HG03469 (cell line): ENCODE measurements around the gene TCP1.
"Not testable (repeated sequence)": the region's sequence is repeated elsewhere in the genome, so short reads cannot be mapped to it uniquely, and the experiment has no call there.

Source experiments
- ATAC-seq: cut with Tn5 transposase; IDR thresholded peaks from one replicate; pipeline ENCODE4 v1.9.1; 2021; ENCODE audit warnings: mild to moderate bottlenecking, moderate library complexity, moderate number of reproducible peaks; ENCODE audit not compliant: unreplicated experiment

Gene TCP1

GRCh38 chr6:159817951-159818739, 28.7 kb upstream of the TCP1 start:
- ATAC-seq = no peak

- ATAC-seq = not testable (repeated sequence)
These were observed 27.4 kb upstream of the TCP1 start for GRCh38 chr6:159816775-159817174.

- no peak for ATAC-seq
These were observed 26.0 kb upstream of the TCP1 start for GRCh38 chr6:159815410-159815809.

GRCh38 chr6:159813781-159814180, 24.4 kb upstream of the TCP1 start:
- no peak for ATAC-seq

- ATAC-seq = peak; percentile 44
These were observed 19.7 kb upstream of the TCP1 start for GRCh38 chr6:159809149-159809548.

- no peak for ATAC-seq
These were observed 19.2 kb upstream of the TCP1 start for GRCh38 chr6:159808647-159809046.

GRCh38 chr6:159807150-159807858, 17.9 kb upstream of the TCP1 start:
- ATAC-seq = no peak

GRCh38 chr6:159806021-159806458, 16.6 kb upstream of the TCP1 start:
- no peak for ATAC-seq

GRCh38 chr6:159805440-159806020, 16.1 kb upstream of the TCP1 start:
- no peak for ATAC-seq

- no peak for ATAC-seq
These were observed 15.1 kb upstream of the TCP1 start for GRCh38 chr6:159804504-159804903.

GRCh38 chr6:159801935-159802334, 12.5 kb upstream of the TCP1 start:
- no peak for ATAC-seq

- no peak for ATAC-seq
These were observed 10.9 kb upstream of the TCP1 start, which contains the start of gene PNLDC1 for GRCh38 chr6:159800141-159800865. TSS of gene PNLDC1 (plus strand) at chr6:159800276. CDS start at chr6:159800308, 32 bp downstream.

GRCh38 chr6:159797554-159797953, 8.2 kb upstream of the TCP1 start:
- no peak for ATAC-seq

- ATAC-seq = not testable (repeated sequence)
These were observed 5.6 kb upstream of the TCP1 start for GRCh38 chr6:159794976-159795375.

- ATAC-seq = no peak
These were observed 1.7 kb upstream of the TCP1 start for GRCh38 chr6:159790956-159791598.

GRCh38 chr6:159790149-159790955, 950 bp upstream of the TCP1 start, which contains the start of gene MRPL18:
TSS of gene MRPL18 (plus strand) at chr6:159790467. CDS start at chr6:159790588, 121 bp downstream.
- peak; percentile 76 for ATAC-seq

- no peak for ATAC-seq
These were observed 537 bp downstream of the TCP1 start for GRCh38 chr6:159788753-159789376.

- ATAC-seq = no peak
These were observed 1.1 kb downstream of the TCP1 start for GRCh38 chr6:159788276-159788675.

GRCh38 chr6:159778542-159779103, 10.8 kb downstream of the TCP1 start:
- ATAC-seq = no peak
